Liver (tissue), 3 donors: ENCODE results near the gene NKX2-3.

Experiments used
- ATF3 ChIP-seq: IDR thresholded peaks from 2 replicates; pipeline ENCODE4 v1.6.1; 2016; ENCODE audit warnings: antibody characterized with exemption
- CTCF ChIP-seq: fragments of 150-350 bp; IDR thresholded peaks from 2 replicates; pipeline ENCODE4 v1.5.1; 2017; ENCODE audit warnings: improper control_type of control experiment, low read depth, low read length; ENCODE audit not compliant: missing input control
- FOXA2 ChIP-seq: IDR thresholded peaks from 2 replicates; pipeline ENCODE4 v1.6.1; 2016; ENCODE audit warnings: antibody characterized with exemption
- GABPA ChIP-seq, 2 donors: IDR thresholded peaks in 1 of 2; conservative IDR thresholded peaks in 1 of 2; 2 replicates each; pipeline ENCODE4 v1.6.1; 2016; ENCODE audit warnings: antibody characterized with exemption in 2 of 2, mild to moderate bottlenecking in 1 of 2, moderate library complexity in 1 of 2
- HNF4G ChIP-seq: IDR thresholded peaks from 2 replicates; pipeline ENCODE4 v1.6.1; 2016; ENCODE audit warnings: antibody characterized with exemption
- JUND ChIP-seq, 2 donors: IDR thresholded peaks; 2 replicates each; pipeline ENCODE4 v1.6.1; 2016; ENCODE audit warnings: antibody characterized with exemption in 2 of 2
- MAX ChIP-seq: IDR thresholded peaks from 2 replicates; pipeline ENCODE4 v1.6.1; 2016; ENCODE audit warnings: antibody characterized with exemption
- RAD21 ChIP-seq, 2 donors: IDR thresholded peaks; 2 replicates each; pipeline ENCODE4 v1.6.1; 2016; ENCODE audit warnings: antibody characterized with exemption in 2 of 2, mild to moderate bottlenecking in 2 of 2
- REST ChIP-seq: IDR thresholded peaks from 2 replicates; pipeline ENCODE4 v1.6.1; 2016; ENCODE audit warnings: antibody characterized with exemption, mild to moderate bottlenecking
- RXRA ChIP-seq, 2 donors: IDR thresholded peaks; 2 replicates each; pipeline ENCODE4 v1.6.1; 2017 to 2018; ENCODE audit warnings: antibody characterized with exemption in 2 of 2, mild to moderate bottlenecking in 1 of 2
- SP1 ChIP-seq: IDR thresholded peaks from 2 replicates; pipeline ENCODE4 v1.6.1; 2018; ENCODE audit warnings: antibody characterized with exemption, mild to moderate bottlenecking
- TAF1 ChIP-seq: conservative IDR thresholded peaks from 2 replicates; pipeline ENCODE4 v1.6.1; 2016; ENCODE audit warnings: antibody characterized with exemption, mild to moderate bottlenecking
- YY1 ChIP-seq: IDR thresholded peaks from 2 replicates; pipeline ENCODE4 v1.6.1; 2016; ENCODE audit warnings: antibody characterized with exemption, mild to moderate bottlenecking
- ZBTB33 ChIP-seq: IDR thresholded peaks from 2 replicates; pipeline ENCODE4 v1.6.1; 2016; ENCODE audit warnings: antibody characterized with exemption
- donor health status: healthy.
- donor health status: healthy.

GRCh38 chr10:99524050-99524666 is 8.6 kb upstream of the NKX2-3 start:
- no peak for TF ChIP-seq CTCF
- TF ChIP-seq REST = no peak
- TF ChIP-seq JUND (IDR thresholded peaks at IDR 0.05) = no peak
- TF ChIP-seq MAX = no peak
- TF ChIP-seq TAF1 = no peak
- no peak for TF ChIP-seq RAD21 (IDR thresholded peaks at IDR 0.05)
- no peak for TF ChIP-seq ATF3
- no peak for TF ChIP-seq FOXA2
- no peak for TF ChIP-seq GABPA (IDR thresholded peaks at IDR 0.05 in 1 of 2, conservative IDR thresholded peaks at IDR 0.05 in 1 of 2)
- TF ChIP-seq RXRA (IDR thresholded peaks at IDR 0.05) = no peak
- no peak for TF ChIP-seq SP1
- TF ChIP-seq ZBTB33 = no peak
- no peak for TF ChIP-seq YY1
- TF ChIP-seq HNF4G = no peak
